ENCODE results near the gene MICAL2. TPM values are rescaled to one million over a fixed set of nuclear protein-coding genes. Genes with fewer than 3 reads are reported as not detected.

MICAL2 gene
- total and polyA plus RNA-seq, 10 of the 15 experiments (the other 5 are each of a cell fraction or from before 2014, with no cell fraction given) = 0.90 to 5.6 (median 2.4) TPM

DNA sequence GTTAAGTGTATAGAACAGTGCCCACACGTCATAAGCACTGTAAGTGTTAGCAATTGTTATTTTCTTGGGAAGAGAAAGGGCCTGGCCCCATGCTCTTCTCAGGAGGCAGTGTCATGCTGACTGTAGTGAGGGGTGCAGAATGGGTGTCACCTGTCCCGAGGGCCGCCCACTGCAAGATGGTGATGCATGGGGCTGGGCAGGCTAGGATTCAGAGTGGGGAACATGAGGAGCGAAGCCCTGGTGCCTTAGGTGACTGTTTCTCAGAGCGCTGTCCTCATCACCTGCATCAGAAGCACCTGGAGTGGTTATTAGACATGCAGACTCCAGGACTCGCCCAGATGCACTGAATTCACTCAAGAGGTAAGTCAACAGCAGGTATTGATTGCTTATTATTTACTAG, 166.0 kb downstream of the MICAL2 start (continued):
- TF ChIP-seq, protein P1, sequence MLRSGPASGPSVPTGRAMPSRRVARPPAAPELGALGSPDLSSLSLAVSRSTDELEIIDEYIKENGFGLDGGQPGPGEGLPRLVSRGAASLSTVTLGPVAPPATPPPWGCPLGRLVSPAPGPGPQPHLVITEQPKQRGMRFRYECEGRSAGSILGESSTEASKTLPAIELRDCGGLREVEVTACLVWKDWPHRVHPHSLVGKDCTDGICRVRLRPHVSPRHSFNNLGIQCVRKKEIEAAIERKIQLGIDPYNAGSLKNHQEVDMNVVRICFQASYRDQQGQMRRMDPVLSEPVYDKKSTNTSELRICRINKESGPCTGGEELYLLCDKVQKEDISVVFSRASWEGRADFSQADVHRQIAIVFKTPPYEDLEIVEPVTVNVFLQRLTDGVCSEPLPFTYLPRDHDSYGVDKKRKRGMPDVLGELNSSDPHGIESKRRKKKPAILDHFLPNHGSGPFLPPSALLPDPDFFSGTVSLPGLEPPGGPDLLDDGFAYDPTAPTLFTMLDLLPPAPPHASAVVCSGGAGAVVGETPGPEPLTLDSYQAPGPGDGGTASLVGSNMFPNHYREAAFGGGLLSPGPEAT (IDR thresholded peaks at IDR 0.05; ENCODE audit: low read depth) = no peak
- no peak for TF ChIP-seq BCL11A (IDR thresholded peaks at IDR 0.05; ENCODE audit: low read depth, low read length)
- no peak for TF ChIP-seq RB1 (IDR thresholded peaks at IDR 0.05; ENCODE audit: borderline replicate concordance)
- no peak for TF ChIP-seq NBN (IDR thresholded peaks at IDR 0.05)
- no peak for TF ChIP-seq CHD4 (IDR thresholded peaks at IDR 0.05)

DNA sequence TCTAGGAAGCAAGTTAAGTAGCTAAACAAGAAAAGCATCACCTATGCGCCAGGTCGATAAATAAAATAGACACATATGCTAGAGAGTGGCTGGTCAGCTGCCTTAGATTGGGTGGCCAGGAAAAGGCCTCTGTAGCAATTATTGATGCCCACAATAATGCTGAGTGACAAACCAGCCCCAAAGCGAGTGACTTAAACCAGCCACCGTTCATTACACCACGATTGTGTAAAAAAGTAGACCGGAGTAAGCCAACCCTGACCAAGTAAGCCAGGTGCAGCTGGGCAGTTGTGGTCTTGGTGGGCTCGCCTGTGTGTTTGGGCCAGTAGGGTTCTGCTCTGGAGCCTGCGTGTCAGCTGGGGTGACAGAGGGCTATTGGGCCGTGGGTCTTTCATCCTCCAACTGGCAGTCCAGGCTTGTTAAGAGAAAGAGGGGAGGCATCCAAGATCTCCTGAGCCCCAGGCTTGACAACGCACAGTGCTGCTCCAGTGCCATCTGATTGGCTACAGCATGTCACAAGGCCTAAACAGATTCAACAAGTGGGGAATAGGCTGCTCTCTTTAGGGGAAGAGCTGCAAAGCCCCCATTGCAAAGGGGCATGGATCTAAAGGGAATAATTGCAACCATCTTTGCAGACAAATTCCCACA, 166.6 kb downstream of the MICAL2 start:
- no peak overlapping the region for H3K4me3 ChIP-seq
- FAIRE-seq (no peak), ATAC-seq (no peak), DNase-seq (ENCODE audit: low read depth, low spot score) (no peak)
- ChIA-PET RAD21 (ENCODE audit: unreplicated experiment) (no interaction called here), POLR2A (no interaction called here), CTCF (interaction anchor here (1.3 to 16.7 kb wide), 4 partner anchors 10 to 232 kb away, joined by 4 to 214 read pairs (median 30); no protein-coding TSS in a partner anchor), SMC1A (ENCODE audit: uncharacterized antibody, unreplicated experiment) (interaction anchor here (1.6 to 2.1 kb wide), 2 partner anchors 226 to 229 kb away, joined by 4 to 5 read pairs; no protein-coding TSS in a partner anchor)
- H4K20me1 ChIP-seq (ENCODE audit: control insufficient read depth, insufficient read depth) = no peaks in the 10 kb centered on the region
- TF ChIP-seq BCL11A (IDR thresholded peaks at IDR 0.05; ENCODE audit: low read depth, low read length) (no peak), CHD1 (IDR thresholded peaks at IDR 0.05; ENCODE audit: low read depth, low read length) (no peak), NFYB (IDR thresholded peaks at IDR 0.05; ENCODE audit: insufficient read depth, low read depth, low read length) (peak; percentile 51; the same call in 1 of the 2 replicates), MYC (IDR thresholded peaks at IDR 0.05; ENCODE audit: insufficient read depth, insufficient read length, insufficient replicate concordance, low read length, severe bottlenecking) (no peak), RFX5 (IDR thresholded peaks at IDR 0.05; ENCODE audit: low read depth, low read length) (no peak), ZZZ3 (IDR thresholded peaks at IDR 0.05; ENCODE audit: control insufficient read depth, insufficient read length, low read depth) (no peak), PML (IDR thresholded peaks at IDR 0.05; ENCODE audit: low read length) (no peak)
- no peaks in the 10 kb centered on the region for H3K79me2 ChIP-seq (ENCODE audit: control insufficient read depth, insufficient read depth, low read length)
- no peaks in the 10 kb centered on the region; a peak in 3 of 4 replicates for H3K27me3 ChIP-seq (replicated peaks in 1 of 2; ENCODE audit: control insufficient read depth in 2 of 2, insufficient read depth in 2 of 2, low read length in 1 of 2)
- WGBS (ENCODE audit: insufficient coverage, insufficient replicate concordance, low lambda C conversion rate, missing lambda C conversion rate) = 26% methylated on average over 10 of the region's 10 CpGs
- H3K36me3 ChIP-seq (ENCODE audit: control insufficient read depth in 2 of 2, insufficient read depth in 2 of 2, low read length in 1 of 2) = no peaks in the 10 kb centered on the region
- BruUV-seq (replicated peaks) = no TSS peak
- H3K4me2 ChIP-seq (ENCODE audit: control insufficient read depth, insufficient read depth) = no peak overlapping the region
- H3K4me1 ChIP-seq (ENCODE audit: control insufficient read depth, insufficient read depth, low read length) = no peaks in the 10 kb centered on the region
- H3K9ac ChIP-seq (ENCODE audit: control insufficient read depth, insufficient read depth, low read length) = no peak overlapping the region
- no peak overlapping the region for H3K27ac ChIP-seq (ENCODE audit: control insufficient read depth, insufficient read depth)
- H3K9me3 ChIP-seq (replicated peaks; ENCODE audit: control insufficient read depth, insufficient read depth, low read length) = no peaks in the 10 kb centered on the region
- intact Hi-C loops (cut with micrococcal nuclease; ENCODE audit: unreplicated experiment) = no loop called here
- in situ Hi-C loops (cut with MboI) = loop anchor here (25.0 kb wide), 1 partner anchor 490 kb away; no protein-coding TSS in a partner anchor
- H2AFZ ChIP-seq (ENCODE audit: control insufficient read depth, low read depth, low read length) = no peak overlapping the region
